ENCODE data around the gene CCDC167.

DNA sequence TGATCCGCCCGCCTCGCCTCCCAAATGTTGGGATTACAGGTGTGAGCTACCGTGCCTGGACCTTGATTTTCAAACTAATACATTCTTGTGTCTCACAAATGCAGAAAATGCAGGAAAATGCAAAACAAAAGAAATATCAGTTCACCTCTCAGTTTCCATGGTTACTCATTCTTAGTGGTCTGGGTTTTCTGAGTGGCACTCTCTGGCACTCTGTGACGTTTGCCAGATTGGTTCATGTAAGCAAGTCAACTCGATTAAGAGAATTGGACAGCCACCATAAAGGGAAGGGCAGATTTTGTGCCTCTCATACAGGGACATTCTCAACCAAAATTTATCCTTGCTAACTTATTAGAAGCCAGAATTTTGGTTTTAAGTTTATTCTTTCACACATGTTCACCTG, 58.0 kb downstream of the CCDC167 start:
- TF ChIP-seq, protein P1, sequence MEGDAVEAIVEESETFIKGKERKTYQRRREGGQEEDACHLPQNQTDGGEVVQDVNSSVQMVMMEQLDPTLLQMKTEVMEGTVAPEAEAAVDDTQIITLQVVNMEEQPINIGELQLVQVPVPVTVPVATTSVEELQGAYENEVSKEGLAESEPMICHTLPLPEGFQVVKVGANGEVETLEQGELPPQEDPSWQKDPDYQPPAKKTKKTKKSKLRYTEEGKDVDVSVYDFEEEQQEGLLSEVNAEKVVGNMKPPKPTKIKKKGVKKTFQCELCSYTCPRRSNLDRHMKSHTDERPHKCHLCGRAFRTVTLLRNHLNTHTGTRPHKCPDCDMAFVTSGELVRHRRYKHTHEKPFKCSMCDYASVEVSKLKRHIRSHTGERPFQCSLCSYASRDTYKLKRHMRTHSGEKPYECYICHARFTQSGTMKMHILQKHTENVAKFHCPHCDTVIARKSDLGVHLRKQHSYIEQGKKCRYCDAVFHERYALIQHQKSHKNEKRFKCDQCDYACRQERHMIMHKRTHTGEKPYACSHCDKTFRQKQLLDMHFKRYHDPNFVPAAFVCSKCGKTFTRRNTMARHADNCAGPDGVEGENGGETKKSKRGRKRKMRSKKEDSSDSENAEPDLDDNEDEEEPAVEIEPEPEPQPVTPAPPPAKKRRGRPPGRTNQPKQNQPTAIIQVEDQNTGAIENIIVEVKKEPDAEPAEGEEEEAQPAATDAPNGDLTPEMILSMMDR (IDR thresholded peaks at IDR 0.05): no peak
- no peak for TF ChIP-seq EZH2 (IDR thresholded peaks at IDR 0.05; ENCODE audit: borderline replicate concordance, insufficient read depth, low read depth, low read length, poor library complexity, severe bottlenecking)

Measured in B cell (primary cell).